Measurements from ENCODE around the gene DLAT. TPM values are rescaled to one million over a fixed set of nuclear protein-coding genes. Genes with fewer than 3 reads are reported as not detected.
"Not testable (repeated sequence)": the region's sequence is repeated elsewhere in the genome, so short reads cannot be mapped to it uniquely, and the experiment has no call there.

Gene DLAT
- total RNA-seq, 4 donors from 2014 or later = 11.8 to 32.7 (median 24.7) TPM

GRCh38 chr11:112082729-112083128 lies 57.5 kb downstream of the DLAT start:
- Histone ChIP-seq H3K4me1 (peaks cover 0 to 4% of the 10 kb centered on the region in 2 donors), H3K27me3 (no peaks in the 10 kb centered on the region), H3K36me3 (no peaks in the 10 kb centered on the region), H3K4me3 (no peak overlapping the region), H3K27ac (no peak overlapping the region), H3K9me3 (no peaks in the 10 kb centered on the region)
- intact Hi-C loops (cut with DNase I; ENCODE audit: low total_unique reads) = loop anchor here (10.0 kb wide), 1 partner anchor 208 kb away; the partner anchor contains the start of genes ALG9, CFAP68 and FDXACB1
- no peak for DNase-seq
- TF ChIP-seq CTCF (IDR thresholded peaks at IDR 0.05) (no peak), POLR2A (IDR thresholded peaks at IDR 0.05) (no peak)

- DNase-seq = peak in 1 of 2 donors; percentile 19
- peak overlapping the region; percentile 76 to 83 for H3K27ac ChIP-seq
- peak overlapping the region; percentile 75 to 93 for H3K4me3 ChIP-seq
- no peaks in the 10 kb centered on the region for H3K36me3 ChIP-seq
- peaks cover 0 to 4% of the 10 kb centered on the region in 2 donors for H3K4me1 ChIP-seq
- no peaks in the 10 kb centered on the region for H3K27me3 ChIP-seq
- no peak for TF ChIP-seq POLR2A (IDR thresholded peaks at IDR 0.05)
- TF ChIP-seq CTCF (IDR thresholded peaks at IDR 0.05) = no peak
- H3K9me3 ChIP-seq = no peaks in the 10 kb centered on the region
- intact Hi-C loops (cut with DNase I; ENCODE audit: low total_unique reads) = loop anchor here (10.0 kb wide), 1 partner anchor 211 kb away; the partner anchor contains the start of genes ALG9, CFAP68 and FDXACB1
Measured at GRCh38 chr11:112085822-112086421, 60.7 kb downstream of the DLAT start.

- H3K27me3 ChIP-seq = no peaks in the 10 kb centered on the region
- intact Hi-C loops (cut with DNase I; ENCODE audit: low total_unique reads) = loop anchor here (10.0 kb wide), 1 partner anchor 212 kb away; the partner anchor contains the start of genes ALG9, CFAP68 and FDXACB1
- no peaks in the 10 kb centered on the region for H3K9me3 ChIP-seq
- DNase-seq = peak; percentile 96
- peaks cover 0 to 4% of the 10 kb centered on the region in 2 donors for H3K4me1 ChIP-seq
- H3K4me3 ChIP-seq = peak within 1 kb of the TSS; percentile 75 to 93
- TF ChIP-seq CTCF (IDR thresholded peaks at IDR 0.05) = peak; percentile 16 to 47 (median 25)
- peak; percentile 42 to 44 for TF ChIP-seq POLR2A (IDR thresholded peaks at IDR 0.05)
- peak within 1 kb of the TSS; percentile 76 to 83 for H3K27ac ChIP-seq
- no peaks in the 10 kb centered on the region for H3K36me3 ChIP-seq
Measured at GRCh38 chr11:112086422-112087191, 61.4 kb downstream of the DLAT start, which contains the start of the genes SDHD and TIMM8B. SDHD (plus strand) TSS chr11:112086873; CDS start chr11:112086908, 35 bp downstream. TIMM8B (minus strand) TSS chr11:112086756; CDS start chr11:112086723, 33 bp downstream.

- H3K4me3 ChIP-seq = peak overlapping the region; percentile 75 to 93
- peak overlapping the region; percentile 76 to 83 for H3K27ac ChIP-seq
- H3K27me3 ChIP-seq = no peaks in the 10 kb centered on the region
- no peaks in the 10 kb centered on the region for H3K36me3 ChIP-seq
- intact Hi-C loops (cut with DNase I; ENCODE audit: low total_unique reads) = loop anchor here (10.0 kb wide), 1 partner anchor 212 kb away; the partner anchor contains the start of genes ALG9, CFAP68 and FDXACB1
- DNase-seq = no peak
- TF ChIP-seq CTCF (IDR thresholded peaks at IDR 0.05) (no peak), POLR2A (IDR thresholded peaks at IDR 0.05) (no peak)
- H3K9me3 ChIP-seq = no peaks in the 10 kb centered on the region
- H3K4me1 ChIP-seq = peaks cover 0 to 4% of the 10 kb centered on the region in 2 donors
Measured at GRCh38 chr11:112087212-112087611, 62.0 kb downstream of the DLAT start.

GRCh38 chr11:112095302-112095701 lies 70.1 kb downstream of the DLAT start:
- H3K4me1 ChIP-seq; H3K27me3 ChIP-seq; H3K27ac ChIP-seq; H3K4me3 ChIP-seq; H3K36me3 ChIP-seq; intact Hi-C loops (cut with DNase I; ENCODE audit: low total_unique reads); H3K9me3 ChIP-seq; DNase-seq: not testable (repeated sequence)

Data from uterus (tissue), 4 donors.